Esophagus squamous epithelium (tissue), 4 donors: ENCODE results near the gene RABL3.

Experiments used
- POLR2A ChIP-seq, 4 donors: fragments of 450-650 bp; IDR thresholded peaks; one replicate each; pipeline ENCODE4 v1.6.1; 2017; ENCODE audit warnings: antibody characterized with exemption in 4 of 4, mild to moderate bottlenecking in 4 of 4, moderate library complexity in 3 of 4
- TF ChIP-seq, protein P1 (sequence below), 6 experiments: fragments of 450-650 bp in 4 of 6; fragments of 200-600 bp in 2 of 6; sonication (generic) in 2 of 6; IDR thresholded peaks; one replicate each; pipeline ENCODE4 v1.5.1; 2016 to 2019; ENCODE audit warnings: antibody characterized with exemption in 6 of 6, mild to moderate bottlenecking in 4 of 6, moderate library complexity in 4 of 6

DNA sequence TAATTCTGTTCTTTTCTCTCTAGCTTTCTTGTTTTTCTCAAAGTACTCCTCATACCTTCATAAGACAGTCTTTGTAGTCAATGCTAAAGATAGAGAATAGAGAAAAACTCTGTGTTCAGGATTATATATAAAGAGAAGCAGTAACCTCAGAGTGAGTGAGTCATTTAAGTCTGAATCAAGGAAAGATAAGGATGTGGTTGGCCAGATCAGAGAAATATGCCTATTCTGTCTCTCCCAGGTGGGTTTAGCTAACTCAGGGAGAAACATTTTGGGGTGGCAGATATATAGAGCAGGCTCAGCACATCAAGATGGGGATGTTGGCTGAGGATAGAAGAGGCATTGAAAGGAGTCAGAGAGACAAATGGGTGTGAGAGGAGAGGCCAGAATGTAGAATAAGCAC lies 31.6 kb upstream of the RABL3 start:
- TF ChIP-seq, protein P1, sequence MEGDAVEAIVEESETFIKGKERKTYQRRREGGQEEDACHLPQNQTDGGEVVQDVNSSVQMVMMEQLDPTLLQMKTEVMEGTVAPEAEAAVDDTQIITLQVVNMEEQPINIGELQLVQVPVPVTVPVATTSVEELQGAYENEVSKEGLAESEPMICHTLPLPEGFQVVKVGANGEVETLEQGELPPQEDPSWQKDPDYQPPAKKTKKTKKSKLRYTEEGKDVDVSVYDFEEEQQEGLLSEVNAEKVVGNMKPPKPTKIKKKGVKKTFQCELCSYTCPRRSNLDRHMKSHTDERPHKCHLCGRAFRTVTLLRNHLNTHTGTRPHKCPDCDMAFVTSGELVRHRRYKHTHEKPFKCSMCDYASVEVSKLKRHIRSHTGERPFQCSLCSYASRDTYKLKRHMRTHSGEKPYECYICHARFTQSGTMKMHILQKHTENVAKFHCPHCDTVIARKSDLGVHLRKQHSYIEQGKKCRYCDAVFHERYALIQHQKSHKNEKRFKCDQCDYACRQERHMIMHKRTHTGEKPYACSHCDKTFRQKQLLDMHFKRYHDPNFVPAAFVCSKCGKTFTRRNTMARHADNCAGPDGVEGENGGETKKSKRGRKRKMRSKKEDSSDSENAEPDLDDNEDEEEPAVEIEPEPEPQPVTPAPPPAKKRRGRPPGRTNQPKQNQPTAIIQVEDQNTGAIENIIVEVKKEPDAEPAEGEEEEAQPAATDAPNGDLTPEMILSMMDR (IDR thresholded peaks at IDR 0.05) = no peak
- no peak for TF ChIP-seq POLR2A (IDR thresholded peaks at IDR 0.05)
